ENCODE results near the gene KLHL17.
"Not testable (repeated sequence)": the region's sequence is repeated elsewhere in the genome, so short reads cannot be mapped to it uniquely, and the experiment has no call there.

KLHL17 gene

GRCh38 chr1:982765-983436 lies 22.5 kb downstream of the KLHL17 start:
- no peak for DNase-seq

GRCh38 chr1:983798-984475 lies 23.6 kb downstream of the KLHL17 start:
- DNase-seq = peak in 1 of 2 experiments; percentile 22

GRCh38 chr1:984476-984814 lies 24.1 kb downstream of the KLHL17 start:
- no peak for DNase-seq

GRCh38 chr1:985126-985525 lies 24.7 kb downstream of the KLHL17 start:
- no peak for DNase-seq

GRCh38 chr1:988061-988460 lies 27.7 kb downstream of the KLHL17 start:
- DNase-seq = not testable (repeated sequence)

DNA sequence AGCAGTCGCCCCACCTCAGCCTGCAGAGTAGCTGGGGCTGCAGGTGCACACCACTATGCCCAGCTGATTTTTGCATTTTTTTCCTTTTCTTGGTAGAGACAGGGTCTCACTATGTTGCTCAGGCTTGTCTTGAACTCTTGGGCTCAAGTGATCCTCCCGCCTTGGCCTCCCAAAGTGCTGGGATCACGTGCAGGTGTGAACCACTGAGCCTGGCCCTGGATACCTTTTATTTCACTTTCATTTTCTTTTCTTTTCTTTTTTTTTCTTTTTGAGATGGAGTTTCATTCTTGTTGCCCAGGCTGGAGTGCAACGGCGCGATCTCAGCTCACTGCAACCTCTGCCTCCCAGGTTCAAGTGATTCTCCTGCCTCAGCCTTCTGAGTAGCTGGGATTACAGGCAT lies 30.9 kb downstream of the KLHL17 start:
- not testable (repeated sequence) for DNase-seq

GRCh38 chr1:991895-992294 lies 31.5 kb downstream of the KLHL17 start:
- DNase-seq = no peak

GRCh38 chr1:992362-992761 lies 32.0 kb downstream of the KLHL17 start:
- no peak for DNase-seq

GRCh38 chr1:993379-993995 lies 33.1 kb downstream of the KLHL17 start:
- no peak for DNase-seq

GRCh38 chr1:994546-994945 lies 34.2 kb downstream of the KLHL17 start:
- not testable (repeated sequence) for DNase-seq

DNA sequence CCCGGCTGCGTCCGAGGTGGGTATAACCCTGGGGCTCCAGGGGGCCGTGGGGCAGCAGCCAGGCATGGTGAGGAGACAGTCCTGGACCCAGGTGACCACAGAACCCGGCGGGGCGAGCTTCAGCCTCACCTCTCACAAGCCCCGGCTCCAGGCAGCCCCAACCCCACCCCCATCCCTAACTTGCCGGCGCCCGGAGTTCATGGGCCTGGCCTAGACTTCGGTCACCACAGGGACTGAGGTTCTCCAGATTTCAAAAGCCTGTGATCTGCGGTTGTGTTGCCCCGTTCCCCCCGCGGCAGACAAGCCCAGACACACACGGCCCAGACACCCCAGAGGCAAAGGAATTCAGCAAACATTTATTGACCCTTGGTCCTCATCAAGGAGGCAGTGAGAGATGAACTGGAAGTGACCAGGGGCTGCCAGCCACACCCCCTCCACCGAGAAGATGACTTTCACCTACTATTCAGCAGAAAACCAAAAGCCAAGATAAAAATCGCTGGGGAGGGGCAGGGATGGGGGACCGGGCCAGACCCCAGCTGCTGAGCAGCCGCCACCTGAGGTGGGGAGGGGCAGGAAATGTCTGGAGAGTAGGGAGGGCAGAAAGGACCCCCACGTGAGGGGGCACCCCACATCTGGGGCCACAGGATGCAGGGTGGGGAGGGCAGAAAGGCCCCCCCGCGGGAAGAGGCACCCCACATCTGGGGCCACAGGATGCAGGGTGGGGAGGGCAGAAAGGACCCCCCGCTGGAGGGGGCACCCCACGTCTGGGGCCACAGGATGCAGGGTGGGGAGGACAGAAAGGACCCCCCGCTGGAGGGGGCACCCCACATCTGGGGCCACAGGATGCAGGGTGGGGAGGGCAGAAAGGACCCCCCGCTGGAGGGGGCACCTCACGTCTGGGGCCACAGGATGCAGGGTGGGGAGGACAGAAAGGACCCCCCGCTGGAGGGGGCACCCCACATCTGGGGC lies 35.6 kb downstream of the KLHL17 start:
- no peak for DNase-seq

DNA sequence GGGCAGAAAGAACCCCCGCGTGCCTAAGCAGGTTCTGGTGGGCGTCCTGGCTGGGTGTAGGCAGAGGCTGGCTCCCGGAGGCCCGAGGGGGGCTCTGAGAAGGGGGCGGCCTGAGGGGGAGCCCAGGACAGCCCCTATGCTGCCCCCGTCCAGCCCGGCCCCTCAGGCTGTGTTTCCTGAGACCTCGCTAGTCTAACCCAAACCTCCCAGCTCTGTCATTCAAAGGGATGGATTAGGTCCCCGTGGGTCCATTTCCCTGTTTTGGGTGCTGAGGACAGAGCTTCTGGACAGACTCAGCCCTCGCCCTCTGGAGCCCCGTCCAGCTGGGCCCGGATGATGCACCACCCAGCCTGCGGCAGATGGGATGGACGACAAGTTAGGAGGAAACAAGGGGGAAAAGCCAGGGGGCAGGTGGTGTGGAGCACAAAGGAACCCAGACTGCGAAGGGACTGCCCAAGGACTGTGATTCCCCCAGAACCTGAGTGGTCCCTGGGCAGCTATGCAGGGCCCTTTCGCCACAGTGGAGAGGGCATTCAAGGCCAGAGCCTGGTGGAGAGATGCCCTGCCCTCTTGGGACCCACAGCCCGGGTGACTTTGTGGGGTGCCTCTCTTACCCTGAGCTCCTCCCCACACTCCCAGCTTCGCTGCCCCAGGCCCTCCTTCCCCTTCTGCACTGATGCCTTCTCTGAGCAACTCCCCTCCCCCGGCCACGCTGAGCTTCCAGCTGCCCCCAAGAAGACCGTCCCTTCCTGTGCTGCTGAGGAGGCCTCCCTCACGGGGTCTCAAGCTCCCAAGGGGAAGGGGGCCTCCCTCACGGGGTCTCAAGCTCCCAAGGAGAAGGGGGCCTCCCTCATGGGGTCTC lies 36.7 kb downstream of the KLHL17 start:
- no peak for DNase-seq

GRCh38 chr1:997713-997992 lies 37.3 kb downstream of the KLHL17 start:
- no peak for DNase-seq

DNA sequence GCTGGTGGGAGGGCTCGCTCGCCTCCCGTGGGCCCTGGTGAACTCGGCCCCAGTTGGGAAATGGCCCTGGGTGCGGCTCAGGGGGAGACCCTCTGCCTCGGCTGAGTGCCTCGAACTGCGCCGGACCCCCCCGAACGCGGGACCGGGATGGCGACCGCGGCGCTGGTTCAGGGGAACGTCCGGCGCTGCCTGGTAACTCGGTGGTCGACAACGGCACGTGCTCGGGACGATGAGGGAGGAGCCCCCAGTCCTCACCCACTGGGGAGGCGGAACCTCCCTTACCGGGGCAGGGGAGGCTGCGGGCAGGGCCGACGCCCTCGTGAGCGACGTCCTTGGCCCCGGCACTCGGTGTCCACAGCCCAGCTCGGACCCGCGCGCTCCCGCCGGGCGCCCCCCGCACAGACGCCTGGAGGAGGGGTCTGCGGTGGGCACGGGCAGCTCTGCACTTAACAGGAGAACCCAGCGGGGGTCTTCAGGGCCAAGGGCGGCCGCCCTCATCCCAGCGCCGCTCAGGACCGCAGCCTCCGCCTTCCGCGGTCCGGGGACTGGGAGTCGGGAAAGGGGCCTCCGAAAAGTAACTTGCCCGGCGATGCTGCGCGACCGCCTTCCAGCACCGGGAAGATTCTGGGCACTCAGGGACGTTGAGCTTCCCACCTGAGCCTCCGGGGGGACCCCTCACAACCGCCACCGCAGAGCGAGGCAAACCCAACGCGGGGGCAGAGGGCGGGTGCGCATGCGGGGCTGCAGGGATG lies 37.8 kb downstream of the KLHL17 start:
- DNase-seq = no peak

- DNase-seq = no peak
Observed at GRCh38 chr1:998745-998994, 38.3 kb downstream of the KLHL17 start.

DNA sequence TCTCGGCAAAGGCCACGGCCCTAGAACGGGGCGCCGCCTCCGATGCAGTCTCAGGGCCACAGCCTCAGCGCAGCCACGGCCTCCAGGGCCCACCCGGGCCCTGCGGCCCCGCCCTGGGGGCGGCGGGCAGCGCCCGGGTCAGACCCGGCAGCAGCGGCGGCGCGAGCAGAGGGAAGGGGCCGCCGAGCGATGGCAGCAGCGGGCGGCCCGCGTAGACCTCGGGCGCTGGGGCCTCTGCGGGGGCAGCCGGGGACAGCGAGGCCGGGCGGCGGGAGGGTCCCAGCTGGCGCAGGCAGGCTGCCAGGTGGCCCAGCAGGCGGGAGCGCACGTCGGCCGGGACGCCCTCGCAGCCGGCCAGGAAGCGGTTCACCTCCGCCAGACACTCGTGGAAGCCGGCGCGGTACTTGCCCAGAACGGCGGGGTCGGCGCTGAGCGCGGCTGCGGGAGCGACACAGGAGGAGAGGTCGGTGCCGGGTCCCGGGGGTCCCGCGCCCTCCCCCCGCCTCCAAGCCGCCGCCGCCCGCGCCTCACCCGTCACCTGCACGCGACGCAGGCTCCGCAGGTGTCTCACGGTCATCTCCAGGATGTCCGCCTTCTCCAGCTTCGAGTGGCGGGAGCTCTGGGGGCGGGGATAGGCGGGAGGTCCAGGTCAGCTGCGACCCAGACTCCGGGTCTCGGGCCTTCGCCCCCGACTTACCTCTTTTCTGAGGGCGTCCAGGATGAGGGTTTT lies 38.8 kb downstream of the KLHL17 start:
- DNase-seq = peak in 1 of 2 experiments; percentile 48

GRCh38 chr1:999725-1000356 lies 39.5 kb downstream of the KLHL17 start, which contains the start of gene HES4:
Gene HES4 (minus strand): TSS chr1:1000097. CDS start chr1:999973, 124 bp downstream.
- DNase-seq = peak; percentile 41 to 71

DNA sequence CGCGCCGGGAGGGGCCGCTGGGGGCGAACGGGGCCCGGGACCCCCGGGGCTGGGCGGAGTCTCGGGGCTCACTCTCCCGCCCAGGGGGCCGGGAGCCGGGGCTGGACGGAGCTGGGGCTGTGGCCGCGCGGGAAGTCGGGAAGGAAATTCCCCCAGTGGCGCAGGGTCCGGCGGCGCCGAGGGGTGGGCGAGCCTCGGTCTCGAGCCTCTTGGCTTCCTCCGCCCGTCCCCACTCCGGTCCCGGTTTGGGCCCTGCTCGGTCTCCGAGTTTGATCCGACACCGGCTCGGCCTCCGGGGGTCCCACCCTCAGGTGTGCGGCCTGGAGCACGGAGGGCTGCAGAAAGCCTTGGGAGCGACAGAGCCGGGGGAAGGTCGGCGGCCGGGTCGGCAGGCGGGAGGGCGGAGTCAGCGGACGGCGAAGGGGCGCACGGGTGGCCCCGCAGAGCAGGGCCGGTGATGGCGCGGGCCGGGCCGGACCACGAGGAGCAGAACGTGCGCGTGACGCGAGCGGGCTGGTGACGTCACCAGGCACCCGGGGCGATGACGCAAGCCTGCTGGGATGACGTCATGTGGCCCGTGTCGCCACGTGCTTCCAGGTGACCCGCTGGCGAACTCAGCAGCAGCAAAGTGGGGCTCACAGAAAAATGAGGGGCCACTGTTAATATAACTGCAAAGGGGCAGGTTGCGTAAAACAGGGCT lies 40.1 kb downstream of the KLHL17 start:
- peak in 1 of 2 experiments; percentile 61 for DNase-seq

DNA sequence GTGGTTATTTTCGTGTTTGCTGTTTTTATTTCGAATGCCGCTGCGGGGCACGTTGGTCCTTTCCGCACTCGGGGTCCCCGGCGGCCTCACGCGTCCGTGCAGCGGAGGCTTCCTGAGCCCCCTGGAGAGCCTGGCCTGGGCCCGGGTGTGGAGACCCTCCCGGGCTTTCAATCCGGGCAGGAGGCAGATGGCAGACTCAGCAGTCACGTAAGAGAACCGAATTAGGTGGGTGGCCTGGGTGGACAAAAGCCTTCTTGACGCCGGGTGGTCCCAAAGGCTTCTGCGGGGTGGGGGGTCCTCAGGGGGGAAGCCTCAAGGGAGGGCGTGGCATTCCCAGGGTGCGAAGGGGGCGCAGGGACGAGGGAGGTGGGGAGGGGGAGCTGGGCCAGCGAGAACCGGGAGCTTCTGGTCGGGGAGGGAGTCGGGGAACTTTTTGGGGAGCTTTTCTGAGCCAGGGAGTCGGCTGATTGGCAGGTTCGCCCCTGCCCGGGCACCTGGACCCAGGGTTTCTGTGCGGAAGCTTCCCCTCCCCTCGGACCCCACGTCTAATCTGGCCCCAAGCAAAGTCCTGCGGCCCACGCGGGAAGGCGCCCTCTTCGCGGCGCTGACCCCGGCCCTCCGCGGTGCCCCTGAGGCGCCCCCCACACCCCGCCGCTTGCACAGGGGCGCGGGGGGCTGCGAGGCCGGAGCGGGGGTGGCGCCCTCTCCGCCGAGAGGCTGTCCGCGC lies 40.8 kb downstream of the KLHL17 start:
- DNase-seq = no peak

Data from NCI-H524 (cell line).